SK-N-SH (cell line): Measurements from ENCODE around the gene RHBDF2. TPM values are rescaled to one million over a fixed set of nuclear protein-coding genes. Genes with fewer than 3 reads are reported as not detected.
A peak's percentile ranks its signal among the peaks of the same experiment; 100 is the strongest.

ENCODE experiments used
- CTCF ChIA-PET: fragments of 300-600, 350-600 bp; formaldehyde crosslinking; extraction: SDS; loops from one replicate; lab custom pipeline; 2021; lab: Yijun Ruan, JAX
- POLR2A ChIA-PET: fragments of 350-600 bp; sonication (Branson Sonifier 250); formaldehyde crosslinking; extraction: SDS; loops from one replicate; lab custom pipeline; 2020; ENCODE audit warnings: antibody characterized with exemption, inconsistent platforms; lab: Yijun Ruan, JAX
- DNase-seq: peaks from one replicate; pipeline ENCODE4 v3.0.0; 2012
- H2AFZ ChIP-seq: fragments of 200-600 bp; sonication (generic); 2 replicates; pipeline ENCODE4 v1.8.1; 2016; ENCODE audit warnings: antibody characterized with exemption, mild to moderate bottlenecking, low read depth
- H3F3A ChIP-seq: fragments of 200-600 bp; sonication (generic); replicated peaks from 2 replicates; pipeline ENCODE3; 2016; ENCODE audit warnings: antibody characterized with exemption, mild to moderate bottlenecking; ENCODE audit not compliant: insufficient read depth
- H3K27ac ChIP-seq, 2 experiments: fragments of 200-500 bp in 1 of 2; fragments of 200-600 bp in 1 of 2; sonication (Bioruptor generic) in 1 of 2; sonication (generic), shearing (Covaris generic) in 1 of 2; 2 replicates each; pipeline versions ENCODE4 v1.5.1 to v1.6.1; 2014 to 2016; ENCODE audit warnings: low read depth in 2 of 2, inconsistent platforms in 1 of 2, low read length in 1 of 2, mild to moderate bottlenecking in 1 of 2, mixed read lengths in 1 of 2
- H3K27me3 ChIP-seq: fragments of 200-600 bp; sonication (generic), shearing (Covaris generic); 2 replicates; pipeline ENCODE4 v1.6.1; 2016; ENCODE audit warnings: mixed run types; ENCODE audit not compliant: insufficient read depth
- H3K36me3 ChIP-seq, 2 experiments: fragments of 200-500 bp in 1 of 2; fragments of 200-600 bp in 1 of 2; sonication (Bioruptor generic) in 1 of 2; sonication (generic) in 1 of 2; replicated peaks in 1 of 2; 2 replicates each; pipeline versions ENCODE3 to v1.5.1; 2014 to 2016; ENCODE audit warnings: low read length in 1 of 2, mild to moderate bottlenecking in 1 of 2; ENCODE audit not compliant: insufficient read depth in 2 of 2, control insufficient read depth in 1 of 2
- H3K4me1 ChIP-seq, 2 experiments: fragments of 200-500 bp in 1 of 2; fragments of 200-600 bp in 1 of 2; sonication (Bioruptor generic) in 1 of 2; sonication (generic), shearing (Covaris generic) in 1 of 2; 2 replicates each; pipeline versions ENCODE4 v1.5.1 to v1.6.1; 2014 to 2016; ENCODE audit warnings: low read depth in 1 of 2, low read length in 1 of 2, mixed run types in 1 of 2; ENCODE audit not compliant: insufficient read depth in 2 of 2, control insufficient read depth in 1 of 2
- H3K4me2 ChIP-seq: fragments of 200-600 bp; sonication (generic), shearing (Covaris generic); 2 replicates; pipeline ENCODE4 v1.6.1; 2017; ENCODE audit warnings: mixed run types
- H3K4me3 ChIP-seq, 2 experiments: fragments of 200-500 bp in 1 of 2; fragments of 200-600 bp in 1 of 2; sonication (Bioruptor generic) in 1 of 2; sonication (generic), shearing (Covaris generic) in 1 of 2; 2 replicates each; pipeline versions ENCODE4 v1.5.1 to v1.8.1; 2014 to 2016; ENCODE audit warnings: low read depth in 2 of 2, inconsistent platforms in 1 of 2, low read length in 1 of 2, mild to moderate bottlenecking in 1 of 2, mixed read lengths in 1 of 2, moderate library complexity in 1 of 2
- H3K79me2 ChIP-seq: fragments of 200-600 bp; sonication (generic); 2 replicates; pipeline ENCODE4 v1.8.1; 2017; ENCODE audit warnings: mild to moderate bottlenecking; ENCODE audit not compliant: insufficient read depth
- H3K9ac ChIP-seq: fragments of 200-600 bp; sonication (generic); 2 replicates; pipeline ENCODE4 v1.6.1; 2017; ENCODE audit warnings: mixed run types
- H3K9me2 ChIP-seq: fragments of 200-600 bp; sonication (generic); 2 replicates; pipeline ENCODE4 v1.6.1; 2017; ENCODE audit warnings: mixed run types
- H3K9me3 ChIP-seq: fragments of 200-600 bp; sonication (generic); 2 replicates; pipeline ENCODE4 v1.6.1; 2017; ENCODE audit warnings: mixed run types, mild to moderate bottlenecking, moderate library complexity
- H4K20me1 ChIP-seq: fragments of 200-600 bp; sonication (generic); 2 replicates; pipeline ENCODE4 v1.6.1; 2017; ENCODE audit warnings: mild to moderate bottlenecking, mixed run types; ENCODE audit not compliant: insufficient read depth
- CHD2 ChIP-seq: fragments of 150-350 bp; IDR thresholded peaks from 2 replicates; pipeline ENCODE4 v1.6.1; 2018; ENCODE audit warnings: low read length; ENCODE audit not compliant: partially characterized antibody
- ELF1 ChIP-seq: IDR thresholded peaks from 2 replicates; pipeline ENCODE4 v1.4.0; 2012
- EP300 ChIP-seq, 2 experiments: IDR thresholded peaks; 2 replicates each; pipeline versions ENCODE4 v1.4.0 to v1.6.1; 2012; ENCODE audit warnings: borderline replicate concordance in 1 of 2, low read depth in 1 of 2, low read length in 1 of 2
- EZH2phosphoT487 ChIP-seq: fragments of 200-600 bp; sonication (generic); IDR thresholded peaks from 2 replicates; pipeline ENCODE4 v1.6.1; 2017; ENCODE audit warnings: low read depth, mixed run types, mild to moderate bottlenecking, antibody characterized with exemption, moderate library complexity, borderline replicate concordance
- FOXJ3 ChIP-seq: sonication (generic); formaldehyde crosslinking; IDR thresholded peaks from 2 replicates; pipeline ENCODE4 v1.5.1; 2020; ENCODE audit warnings: mild to moderate bottlenecking, missing genetic modification reagents
- FOXM1 ChIP-seq: IDR thresholded peaks from 2 replicates; pipeline ENCODE4 v1.4.0; 2012; ENCODE audit warnings: low read depth, mild to moderate bottlenecking
- GABPA ChIP-seq: IDR thresholded peaks from 2 replicates; pipeline ENCODE4 v1.4.0; 2012; ENCODE audit warnings: low read depth, mild to moderate bottlenecking
- IRF3 ChIP-seq: fragments of 150-350 bp; IDR thresholded peaks from 2 replicates; pipeline ENCODE4 v1.6.1; 2016; ENCODE audit warnings: mild to moderate bottlenecking, low read depth, low read length
- JUND ChIP-seq: IDR thresholded peaks from 2 replicates; pipeline ENCODE4 v1.4.0; 2012
- MXI1 ChIP-seq: IDR thresholded peaks from 2 replicates; pipeline ENCODE4 v1.6.1; 2012; ENCODE audit warnings: mild to moderate bottlenecking, low read depth, low read length, improper control_type of control experiment
- NFIC ChIP-seq: IDR thresholded peaks from 2 replicates; pipeline ENCODE4 v1.4.0; 2012; ENCODE audit warnings: borderline replicate concordance
- NRF1 ChIP-seq: IDR thresholded peaks from 2 replicates; pipeline ENCODE4 v1.6.1; 2012; ENCODE audit warnings: low read depth, mild to moderate bottlenecking, low read length
- RCOR1 ChIP-seq: fragments of 150-350 bp; IDR thresholded peaks from 2 replicates; pipeline ENCODE4 v1.6.1; 2017; ENCODE audit warnings: antibody characterized with exemption, low read length
- RFX5 ChIP-seq: IDR thresholded peaks from 2 replicates; pipeline ENCODE4 v1.6.1; 2012; ENCODE audit warnings: mild to moderate bottlenecking, improper control_type of control experiment, low read length
- RXRA ChIP-seq: IDR thresholded peaks from 2 replicates; pipeline ENCODE4 v1.4.0; 2012; ENCODE audit warnings: low read depth, mild to moderate bottlenecking, borderline replicate concordance
- SIN3A ChIP-seq: IDR thresholded peaks from 2 replicates; pipeline ENCODE4 v1.6.1; 2012; ENCODE audit warnings: low read depth, mild to moderate bottlenecking, low read length, moderate library complexity, borderline replicate concordance
- TAF1 ChIP-seq: IDR thresholded peaks from 2 replicates; pipeline ENCODE4 v1.6.1; 2012; ENCODE audit warnings: low read depth, mild to moderate bottlenecking, low read length, moderate library complexity, borderline replicate concordance
- TCF12 ChIP-seq: IDR thresholded peaks from 2 replicates; pipeline ENCODE4 v1.4.0; 2012
- TEAD4 ChIP-seq: IDR thresholded peaks from 2 replicates; pipeline ENCODE4 v1.4.0; 2012; ENCODE audit warnings: mild to moderate bottlenecking, borderline replicate concordance; ENCODE audit not compliant: insufficient read depth
- ZBTB33 ChIP-seq: IDR thresholded peaks from 2 replicates; pipeline ENCODE4 v1.4.0; 2012; ENCODE audit warnings: low read depth, borderline replicate concordance
- whole genome bisulfite sequencing: methylation state at CpG from one replicate; pipeline ENCODE4 v1.1.6; 2017; ENCODE audit warnings: low lambda C conversion rate; 5-methylcytosine and 5-hydroxymethylcytosine counted together
- polyA plus RNA-seq, 3 experiments: library from polyadenylated mRNA; depleted of rRNA; stranded (reverse); fragments of >200 nt; gene quantifications; 2 replicates each; pipeline ENCODE4 v1.2.3, GENCODE V29; 2012

RHBDF2 gene
- polyA plus RNA-seq, 1 of the 3 experiments (the other 2 are of a cell fraction): 16.1 TPM

- TF ChIP-seq EZH2phosphoT487 (no peak), FOXM1 (no peak), ZBTB33 (no peak), EP300 (IDR thresholded peaks at IDR 0.05; ENCODE audit: borderline replicate concordance in 1 of 2, low read depth in 1 of 2, low read length in 1 of 2) (peak in 1 of 2 experiments; percentile 66; a peak in 2 of 4 replicates), ELF1 (no peak), RXRA (no peak), MXI1 (peak; percentile 95), FOXJ3 (peak; percentile 34; the same call in 1 of the 2 replicates), NRF1 (peak; percentile 67), IRF3 (no peak)
These were observed 3.0 kb downstream of the RHBDF2 start (continued) for GRCh38 chr17:76497979-76498875.

GRCh38 chr17:76497699-76497978 is 3.6 kb downstream of the RHBDF2 start:
- Histone ChIP-seq H3K4me3 (no peak overlapping the region), H3F3A (peaks cover 15% of the 10 kb centered on the region), H3K27ac (peak overlapping the region; percentile 48 to 93; a peak in 3 of 4 replicates), H3K4me2 (peak overlapping the region; percentile 92), H4K20me1 (no peaks in the 10 kb centered on the region), H2AFZ (no peak overlapping the region; the same call in 1 of the 2 replicates), H3K9me2 (no peaks in the 10 kb centered on the region), H3K79me2 (peaks cover 24% of the 10 kb centered on the region; the same call in 1 of the 2 replicates), H3K36me3 (no peaks in the 10 kb centered on the region), H3K27me3 (no peaks in the 10 kb centered on the region), H3K9ac (0 out of 2 replicates have a peak overlapping the region, but pooled peaks have one; percentile 24), H3K4me1 (peaks cover 27 to 76% of the 10 kb centered on the region in 2 experiments; a peak in 3 of 4 replicates), H3K9me3 (no peaks in the 10 kb centered on the region)
- CTCF ChIA-PET: interaction anchor here (1.1 to 56.8 kb wide), 9 partner anchors 8 to 750 kb away, joined by 3 to 1687 read pairs (median 32); partner anchors contain the start of genes AANAT, RHBDF2 and UBE2O
- TF ChIP-seq GABPA (no peak), EZH2phosphoT487 (no peak), TAF1 (no peak), RFX5 (no peak), CHD2 (no peak), IRF3 (no peak), NFIC (no peak), TCF12 (no peak), JUND (no peak), TEAD4 (no peak), FOXM1 (no peak), RCOR1 (no peak), MXI1 (no peak), SIN3A (no peak)
- DNase-seq: no peak
- 45% methylated on average over 2 of the region's 2 CpGs for WGBS
- POLR2A ChIA-PET: interaction anchor here (0.6 to 1.6 kb wide), 4 partner anchors 39 to 981 kb away, joined by 3 to 6 read pairs (median 5); partner anchors contain the start of gene PRPSAP1
